Prostate gland (tissue), 2 donors: Measurements from ENCODE around the gene PAX8. TPM values are rescaled to one million over a fixed set of nuclear protein-coding genes. Genes with fewer than 3 reads are reported as not detected.
A peak's percentile ranks its signal among the peaks of the same experiment; 100 is the strongest.
"Not testable (repeated sequence)": the region's sequence is repeated elsewhere in the genome, so short reads cannot be mapped to it uniquely, and the experiment has no call there.

Source experiments
- DNase-seq: peaks from one replicate; pipeline ENCODE4 v3.0.0-alpha.2; 2019; ENCODE audit warnings: low spot score
- H3K27ac ChIP-seq, 2 donors: fragments of 200-600 bp; sonication (generic); 2 replicates each; pipeline ENCODE4 v1.5.1; 2017 to 2019
- H3K27me3 ChIP-seq: fragments of 200-600 bp; sonication (generic); replicated peaks from 2 replicates; pipeline ENCODE4 v1.5.1; 2019; ENCODE audit not compliant: insufficient read depth
- H3K36me3 ChIP-seq, 2 donors: fragments of 200-600 bp; sonication (generic); 1 replicate in 1 of 2; 2 replicates in 1 of 2; pipeline versions ENCODE4 v1.5.1 to v1.8.1; 2017 to 2019
- H3K4me1 ChIP-seq: fragments of 200-600 bp; sonication (generic); replicated peaks from 2 replicates; pipeline ENCODE4 v1.5.1; 2019
- H3K4me3 ChIP-seq, 2 donors: fragments of 200-600 bp; sonication (generic); 2 replicates each; pipeline ENCODE4 v1.5.1; 2017 to 2019
- H3K9me3 ChIP-seq: fragments of 200-600 bp; sonication (generic); 2 replicates; pipeline ENCODE4 v1.5.1; 2017
- POLR2A ChIP-seq: fragments of 450-650 bp; IDR thresholded peaks from one replicate; pipeline ENCODE4 v1.6.1; 2016; ENCODE audit warnings: antibody characterized with exemption, mild to moderate bottlenecking
- POLR2AphosphoS5 ChIP-seq: sonication (generic); formaldehyde crosslinking; IDR thresholded peaks from one replicate; pipeline ENCODE4 v1.6.1; 2017; ENCODE audit warnings: antibody characterized with exemption
- WGBS: methylation state at CpG from one replicate; pipeline ENCODE4 v1.1.5; 2018; 5-methylcytosine and 5-hydroxymethylcytosine counted together
- intact Hi-C: fragments of 100-400 bp; cut with DNase I; formaldehyde crosslinking; loops from one replicate; pipeline ENCODE4 v1.14.2; 2022
- total RNA-seq, 2 donors: library from RNA; depleted of rRNA; stranded (reverse); fragments of >200 nt; gene quantifications; one replicate each; pipeline ENCODE4 v1.1.0, GENCODE V29; 2016
- TF ChIP-seq, protein P1 (sequence below), 4 experiments: fragments of 200-600 bp in 2 of 4; fragments of 450-650 bp in 2 of 4; sonication (generic) in 2 of 4; IDR thresholded peaks; 1 replicate in 3 of 4; 2 replicates in 1 of 4; pipeline ENCODE4 v1.5.1; 2016 to 2019; ENCODE audit warnings: antibody characterized with exemption in 4 of 4, mild to moderate bottlenecking in 2 of 4, moderate library complexity in 2 of 4

Gene PAX8
- total RNA-seq, 2 donors from 2014 or later, result 1.0 to 3.8 TPM

DNA sequence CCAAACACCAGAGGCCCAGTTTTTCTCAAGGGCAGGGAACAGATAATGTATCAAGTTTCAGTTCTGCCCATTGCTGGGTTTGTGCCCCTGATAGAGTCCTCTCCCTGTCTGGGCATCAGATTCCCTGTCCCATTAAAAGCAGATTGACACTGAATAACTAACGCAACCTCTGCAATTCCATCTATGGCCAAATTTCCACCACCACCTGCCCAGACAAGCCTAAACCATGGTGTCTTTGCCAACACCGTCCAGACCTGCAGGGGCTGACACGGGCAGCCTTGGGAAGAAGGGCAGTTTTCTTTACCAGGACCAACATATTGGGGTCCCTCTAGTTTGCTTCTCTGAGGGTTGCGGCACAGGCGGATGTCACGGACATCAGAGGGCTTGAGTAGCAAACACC lies 26.4 kb upstream of the PAX8 start:
- intact Hi-C loops, result no loop called here
- no peak overlapping the region for H3K27ac ChIP-seq
- TF ChIP-seq POLR2AphosphoS5 (peak; percentile 40), POLR2A (no peak)
- TF ChIP-seq, protein P1, sequence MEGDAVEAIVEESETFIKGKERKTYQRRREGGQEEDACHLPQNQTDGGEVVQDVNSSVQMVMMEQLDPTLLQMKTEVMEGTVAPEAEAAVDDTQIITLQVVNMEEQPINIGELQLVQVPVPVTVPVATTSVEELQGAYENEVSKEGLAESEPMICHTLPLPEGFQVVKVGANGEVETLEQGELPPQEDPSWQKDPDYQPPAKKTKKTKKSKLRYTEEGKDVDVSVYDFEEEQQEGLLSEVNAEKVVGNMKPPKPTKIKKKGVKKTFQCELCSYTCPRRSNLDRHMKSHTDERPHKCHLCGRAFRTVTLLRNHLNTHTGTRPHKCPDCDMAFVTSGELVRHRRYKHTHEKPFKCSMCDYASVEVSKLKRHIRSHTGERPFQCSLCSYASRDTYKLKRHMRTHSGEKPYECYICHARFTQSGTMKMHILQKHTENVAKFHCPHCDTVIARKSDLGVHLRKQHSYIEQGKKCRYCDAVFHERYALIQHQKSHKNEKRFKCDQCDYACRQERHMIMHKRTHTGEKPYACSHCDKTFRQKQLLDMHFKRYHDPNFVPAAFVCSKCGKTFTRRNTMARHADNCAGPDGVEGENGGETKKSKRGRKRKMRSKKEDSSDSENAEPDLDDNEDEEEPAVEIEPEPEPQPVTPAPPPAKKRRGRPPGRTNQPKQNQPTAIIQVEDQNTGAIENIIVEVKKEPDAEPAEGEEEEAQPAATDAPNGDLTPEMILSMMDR (IDR thresholded peaks at IDR 0.05), result no peak
- H3K4me3 ChIP-seq, result no peak overlapping the region
- WGBS, result 73% methylated on average over 6 of the region's 6 CpGs
- H3K27me3 ChIP-seq, result no peaks in the 10 kb centered on the region
- DNase-seq, result peak; percentile 49
- H3K4me1 ChIP-seq, result no peaks in the 10 kb centered on the region
- H3K9me3 ChIP-seq, result no peaks in the 10 kb centered on the region
- H3K36me3 ChIP-seq, result no peaks in the 10 kb centered on the region

DNA sequence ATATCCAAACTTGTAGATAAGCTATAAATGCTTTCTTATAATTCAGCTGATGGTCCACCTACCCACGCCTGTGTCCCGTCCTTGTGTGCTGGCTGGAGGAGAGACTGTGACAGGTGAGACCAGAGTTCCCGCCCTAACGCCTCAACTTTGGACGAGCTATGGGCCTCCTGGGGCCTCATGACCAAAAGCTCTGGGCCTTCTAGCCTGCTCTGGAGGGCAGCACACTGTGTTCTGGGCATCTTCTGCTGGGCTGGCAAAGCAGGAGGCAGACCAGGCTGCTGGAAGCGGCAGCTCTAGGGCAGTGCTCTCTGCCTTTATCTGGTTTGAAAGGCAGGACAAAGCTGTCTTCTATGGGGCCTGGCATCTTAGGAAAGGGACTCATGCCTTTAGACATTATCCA lies 26.0 kb upstream of the PAX8 start:
- intact Hi-C loops, result no loop called here
- WGBS, result 87% methylated on average over 6 of the region's 6 CpGs
- Histone ChIP-seq H3K9me3 (no peaks in the 10 kb centered on the region), H3K27me3 (no peaks in the 10 kb centered on the region), H3K4me1 (no peaks in the 10 kb centered on the region), H3K27ac (no peak overlapping the region), H3K4me3 (no peak overlapping the region), H3K36me3 (no peaks in the 10 kb centered on the region)
- TF ChIP-seq, protein P1 (IDR thresholded peaks at IDR 0.05), result no peak
- TF ChIP-seq POLR2AphosphoS5, result no peak
- no peak for TF ChIP-seq POLR2A
- no peak for DNase-seq

DNA sequence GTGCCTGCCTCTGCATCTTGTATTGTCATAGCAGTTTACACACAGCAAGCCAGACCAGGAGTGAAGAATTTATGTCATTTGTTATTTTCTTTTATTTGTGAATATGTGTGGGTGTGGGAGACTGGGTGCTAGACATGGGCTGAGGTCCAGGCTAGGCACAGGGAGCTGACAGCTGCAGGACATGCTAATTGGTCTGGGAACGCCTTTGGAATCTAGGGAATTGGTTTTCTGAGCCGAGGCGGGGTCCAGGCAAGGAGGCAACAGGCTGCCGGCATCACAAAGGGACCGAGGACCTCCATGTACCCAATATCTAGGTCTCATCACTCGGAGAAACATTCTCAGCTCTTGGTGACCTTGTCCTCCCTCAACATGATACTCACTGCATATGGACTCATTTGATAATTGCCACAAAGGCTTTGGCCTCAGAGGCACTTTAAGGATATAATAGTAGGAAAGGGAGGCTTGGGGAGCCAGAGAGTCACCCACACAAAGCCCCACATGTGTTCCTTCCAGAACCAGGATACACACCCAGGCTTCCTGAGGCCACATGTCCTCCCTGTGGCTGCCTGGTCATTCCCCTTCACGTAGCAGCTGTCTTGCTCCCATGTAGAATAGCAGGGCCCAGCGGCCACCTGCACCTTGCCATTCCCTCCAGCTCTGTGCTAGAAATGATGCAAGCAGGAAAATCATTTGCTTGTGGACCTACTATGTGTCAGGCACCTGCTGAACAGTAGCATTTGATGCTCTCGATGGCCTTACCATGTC lies 23.7 kb upstream of the PAX8 start:
- H3K9me3 ChIP-seq, H3K4me1 ChIP-seq, H3K4me3 ChIP-seq, H3K27me3 ChIP-seq, DNase-seq, intact Hi-C loops, H3K27ac ChIP-seq, H3K36me3 ChIP-seq: not testable (repeated sequence)
- WGBS, result 80% methylated on average over 9 of the region's 9 CpGs

DNA sequence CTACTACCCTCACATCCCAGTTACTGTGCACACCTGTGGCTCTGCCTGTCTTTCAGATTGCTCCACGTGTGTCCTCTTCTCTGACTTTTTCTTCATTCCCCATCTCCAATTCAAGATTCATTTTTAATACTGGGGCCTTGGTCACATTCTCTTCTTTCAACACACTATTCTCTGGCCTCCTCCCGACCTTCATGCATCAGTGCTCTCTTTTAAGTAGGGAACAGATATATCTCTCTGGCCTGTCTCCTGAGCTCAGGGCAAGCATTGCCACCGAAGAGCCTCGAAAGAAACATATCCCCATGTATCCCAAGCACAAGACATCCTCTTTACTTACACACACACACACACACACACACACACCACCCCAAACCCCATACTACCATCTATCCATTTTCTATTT lies 21.6 kb upstream of the PAX8 start:
- TF ChIP-seq, protein P1 (IDR thresholded peaks at IDR 0.05), result no peak
- TF ChIP-seq POLR2A (no peak), POLR2AphosphoS5 (no peak)
- H3K27me3 ChIP-seq, result no peaks in the 10 kb centered on the region
- 88% methylated on average over 4 of the region's 4 CpGs for WGBS

DNA sequence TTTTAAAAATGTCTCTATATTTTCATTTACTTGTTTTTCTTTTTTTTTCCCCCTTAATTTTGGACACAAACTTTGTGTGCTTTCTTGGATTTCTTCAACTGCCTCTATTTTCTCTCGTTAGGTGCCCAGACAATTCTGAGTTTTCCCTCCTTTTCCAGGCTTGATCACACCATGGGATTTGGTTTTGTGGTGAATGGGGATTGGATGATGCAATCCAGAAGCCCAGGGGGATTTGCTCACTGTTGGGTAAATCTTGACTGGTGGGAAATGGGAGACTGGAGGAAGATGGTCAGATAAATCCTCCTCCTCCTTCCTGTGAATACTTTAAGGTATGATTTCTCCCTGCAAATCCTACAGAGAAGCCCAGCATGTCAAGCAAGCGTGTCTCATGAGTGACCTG lies 19.5 kb upstream of the PAX8 start:
- no peak overlapping the region for H3K4me3 ChIP-seq
- intact Hi-C loops, result no loop called here
- H3K9me3 ChIP-seq, result no peaks in the 10 kb centered on the region
- WGBS, result 95% methylated on average over 2 of the region's 2 CpGs
- no peak for DNase-seq
- H3K4me1 ChIP-seq, result no peaks in the 10 kb centered on the region
- no peaks in the 10 kb centered on the region for H3K36me3 ChIP-seq
- no peak overlapping the region for H3K27ac ChIP-seq
- TF ChIP-seq, protein P1 (IDR thresholded peaks at IDR 0.05), result no peak
- TF ChIP-seq POLR2AphosphoS5 (no peak), POLR2A (no peak)
- H3K27me3 ChIP-seq, result no peaks in the 10 kb centered on the region

More for the DNA sequence above, 21.6 kb upstream of the PAX8 start:
- Histone ChIP-seq H3K9me3 (no peaks in the 10 kb centered on the region), H3K27ac (no peak overlapping the region), H3K36me3 (no peaks in the 10 kb centered on the region), H3K4me1 (no peaks in the 10 kb centered on the region), H3K4me3 (no peak overlapping the region)
- no peak for DNase-seq
- intact Hi-C loops, result no loop called here

DNA sequence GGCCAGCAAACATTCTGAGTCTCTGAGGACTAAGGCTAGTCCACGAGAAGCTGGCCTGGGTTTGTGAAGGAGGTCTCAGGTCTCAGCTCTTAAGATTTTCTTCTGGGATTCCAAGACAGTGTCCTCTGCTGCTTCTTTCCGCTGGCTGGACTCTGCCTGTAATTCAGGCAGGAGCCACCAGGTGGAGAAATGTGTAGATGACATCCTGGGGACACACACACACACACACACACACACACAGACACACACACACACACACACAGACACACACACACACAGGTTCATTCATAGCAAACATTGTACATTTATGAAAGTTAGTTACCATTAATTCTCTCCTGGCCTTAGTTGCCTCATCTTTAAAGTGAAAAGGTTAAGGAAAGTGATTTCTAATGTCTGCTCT lies 18.9 kb upstream of the PAX8 start:
- intact Hi-C loops, H3K4me1 ChIP-seq, H3K4me3 ChIP-seq, DNase-seq, H3K27me3 ChIP-seq, H3K36me3 ChIP-seq, H3K9me3 ChIP-seq, H3K27ac ChIP-seq: not testable (repeated sequence)
- 33% methylated on average over 2 of the region's 2 CpGs for WGBS
